DMS53 treated with DMSO at 0.1 percent for 48 hours (cell line): ENCODE data around the gene ZNF367.
"Not testable (repeated sequence)": the region's sequence is repeated elsewhere in the genome, so short reads cannot be mapped to it uniquely, and the experiment has no call there.

ENCODE experiments used
- DNase-seq: peaks from one replicate; lab custom pipeline; 2025; ENCODE audit not compliant: unreplicated experiment; lab: John Stamatoyannopoulos, UW

ZNF367 gene

GRCh38 chr9:96367943-96368342 lies 50.2 kb downstream of the ZNF367 start:
- no peak for DNase-seq

- no peak for DNase-seq
These were observed 54.8 kb downstream of the ZNF367 start for GRCh38 chr9:96363175-96363967.

GRCh38 chr9:96362119-96362518 lies 56.1 kb downstream of the ZNF367 start:
- not testable (repeated sequence) for DNase-seq

GRCh38 chr9:96361668-96362067 lies 56.5 kb downstream of the ZNF367 start:
- no peak for DNase-seq

GRCh38 chr9:96360976-96361375 lies 57.2 kb downstream of the ZNF367 start:
- no peak for DNase-seq

GRCh38 chr9:96360523-96360922 lies 57.6 kb downstream of the ZNF367 start:
- DNase-seq: not testable (repeated sequence)

- DNase-seq: no peak
These were observed 67.3 kb downstream of the ZNF367 start for GRCh38 chr9:96350866-96351265.

GRCh38 chr9:96348261-96348660 lies 69.9 kb downstream of the ZNF367 start:
- DNase-seq: no peak

- DNase-seq: no peak
These were observed 72.6 kb downstream of the ZNF367 start for GRCh38 chr9:96345551-96345950.

GRCh38 chr9:96344458-96345180 lies 73.6 kb downstream of the ZNF367 start:
- peak; percentile 65 for DNase-seq

GRCh38 chr9:96343515-96344360 lies 74.4 kb downstream of the ZNF367 start:
- DNase-seq: no peak

- no peak for DNase-seq
These were observed 75.5 kb downstream of the ZNF367 start for GRCh38 chr9:96342571-96343245.

GRCh38 chr9:96340707-96341106 lies 77.5 kb downstream of the ZNF367 start:
- DNase-seq: no peak

- no peak for DNase-seq
These were observed 79.9 kb downstream of the ZNF367 start for GRCh38 chr9:96338299-96338698.
